Measurements from ENCODE around the gene MTF1. TPM values are rescaled to one million over a fixed set of nuclear protein-coding genes. Genes with fewer than 3 reads are reported as not detected.
"Not testable (repeated sequence)": the region's sequence is repeated elsewhere in the genome, so short reads cannot be mapped to it uniquely, and the experiment has no call there.

MTF1 gene
- total RNA-seq, 1 experiment from 2014 or later = 22.1 TPM

DNA sequence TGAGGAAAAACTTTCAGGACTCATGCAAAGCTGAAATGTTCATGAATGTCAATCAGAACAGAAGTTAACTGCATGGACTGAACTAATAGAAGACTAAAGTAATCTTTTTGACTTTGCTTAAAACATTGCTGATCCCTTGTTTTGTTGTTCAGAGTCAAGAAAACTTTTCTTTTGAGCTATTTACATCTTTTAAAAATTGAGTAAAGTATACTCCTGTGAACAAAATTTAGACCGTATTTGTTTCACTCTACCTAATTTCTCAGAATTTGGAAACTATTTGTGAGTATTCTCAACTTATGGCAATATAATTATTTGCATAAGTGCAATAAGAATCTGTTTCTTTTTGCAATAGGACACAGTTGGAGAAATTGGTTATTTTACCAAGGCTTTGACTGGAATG lies 46.3 kb upstream of the MTF1 start:
- CTCF ChIA-PET = no interaction called here
- POLR2A ChIA-PET (ENCODE audit: unreplicated experiment) = interaction anchor here (1.1 kb wide), 1 partner anchor 25 kb away, joined by 5 read pairs; no protein-coding TSS in a partner anchor
- no peak overlapping the region for H3K4me2 ChIP-seq
- DNase-seq = no peak
- no peaks in the 10 kb centered on the region for H3K27me3 ChIP-seq (ENCODE audit: insufficient read depth, low read depth)
- H2AFZ ChIP-seq = no peak overlapping the region
- H3K36me3 ChIP-seq (ENCODE audit: low read depth) = no peaks in the 10 kb centered on the region
- TF ChIP-seq EZH2 (IDR thresholded peaks at IDR 0.05; ENCODE audit: low read depth) = no peak
- TF ChIP-seq CTCF (conservative IDR thresholded peaks at IDR 0.05) = no peak
- H3K9me3 ChIP-seq (ENCODE audit: insufficient read depth, low read depth) = no peaks in the 10 kb centered on the region
- H3K79me2 ChIP-seq (ENCODE audit: low read depth) = no peaks in the 10 kb centered on the region
- no peaks in the 10 kb centered on the region for H4K20me1 ChIP-seq (ENCODE audit: insufficient read depth)
- no peak overlapping the region for H3K4me3 ChIP-seq
- no peaks in the 10 kb centered on the region for H3F3A ChIP-seq (ENCODE audit: insufficient read depth, low read depth)
- H3K9me2 ChIP-seq (ENCODE audit: insufficient read depth) = no peaks in the 10 kb centered on the region
- intact Hi-C loops (cut with micrococcal nuclease; ENCODE audit: unreplicated experiment) = no loop called here
- no peak overlapping the region for H3K27ac ChIP-seq
- no TSS peak for BruUV-seq (replicated peaks)
- peaks cover 11% of the 10 kb centered on the region for H3K4me1 ChIP-seq (replicated peaks; ENCODE audit: insufficient read depth)

GRCh38 chr1:37903921-37904320 lies 44.5 kb upstream of the MTF1 start:
- BruUV-seq (replicated peaks); H3K79me2 ChIP-seq (ENCODE audit: low read depth); H3K27ac ChIP-seq; DNase-seq; H4K20me1 ChIP-seq (ENCODE audit: insufficient read depth); H3K36me3 ChIP-seq (ENCODE audit: low read depth); CTCF ChIA-PET; intact Hi-C loops (cut with micrococcal nuclease; ENCODE audit: unreplicated experiment); H2AFZ ChIP-seq; H3K27me3 ChIP-seq (ENCODE audit: insufficient read depth, low read depth); H3K9me3 ChIP-seq (ENCODE audit: insufficient read depth, low read depth); H3F3A ChIP-seq (ENCODE audit: insufficient read depth, low read depth); H3K9me2 ChIP-seq (ENCODE audit: insufficient read depth); POLR2A ChIA-PET (ENCODE audit: unreplicated experiment); H3K4me3 ChIP-seq; H3K4me2 ChIP-seq: not testable (repeated sequence)
- peaks cover 11% of the 10 kb centered on the region for H3K4me1 ChIP-seq (replicated peaks; ENCODE audit: insufficient read depth)

DNA sequence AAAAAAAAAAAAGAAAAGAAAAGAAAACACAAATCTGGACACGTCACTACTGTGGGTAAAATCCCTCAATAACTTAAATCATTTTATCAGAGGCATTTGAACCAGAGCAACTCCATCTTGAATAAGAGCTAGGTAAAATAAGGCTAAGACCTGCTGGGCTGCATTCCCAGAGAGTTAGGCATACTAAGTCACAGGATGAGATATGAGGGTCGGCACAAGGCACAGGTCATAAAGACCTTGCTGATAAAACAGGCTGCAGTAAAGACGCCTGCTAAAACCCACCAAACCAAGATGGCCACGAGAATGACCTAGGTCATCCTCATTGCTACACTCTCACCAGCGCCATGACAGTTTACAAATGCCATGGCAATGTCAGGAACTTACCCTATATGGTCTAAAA lies 43.6 kb upstream of the MTF1 start:
- H3K27me3 ChIP-seq (ENCODE audit: insufficient read depth, low read depth) = no peaks in the 10 kb centered on the region
- no peaks in the 10 kb centered on the region for H3K9me3 ChIP-seq (ENCODE audit: insufficient read depth, low read depth)
- H3F3A ChIP-seq (ENCODE audit: insufficient read depth, low read depth) = 0 out of 2 replicates have a peak, but pooled peaks cover 4% of the 10 kb centered on the region
- H3K4me2 ChIP-seq = no peak overlapping the region
- TF ChIP-seq EZH2 (IDR thresholded peaks at IDR 0.05; ENCODE audit: low read depth) = no peak
- TF ChIP-seq CTCF (conservative IDR thresholded peaks at IDR 0.05) = no peak
- no peaks in the 10 kb centered on the region for H3K79me2 ChIP-seq (ENCODE audit: low read depth)
- intact Hi-C loops (cut with micrococcal nuclease; ENCODE audit: unreplicated experiment) = no loop called here
- ChIA-PET POLR2A (ENCODE audit: unreplicated experiment) (no interaction called here), CTCF (no interaction called here)
- H4K20me1 ChIP-seq (ENCODE audit: insufficient read depth) = no peaks in the 10 kb centered on the region
- peaks cover 10% of the 10 kb centered on the region for H3K4me1 ChIP-seq (replicated peaks; ENCODE audit: insufficient read depth)
- no TSS peak for BruUV-seq (replicated peaks)
- H3K4me3 ChIP-seq = no peak overlapping the region
- H3K27ac ChIP-seq = no peak overlapping the region
- no peak for DNase-seq
- H2AFZ ChIP-seq = no peak overlapping the region
- no peaks in the 10 kb centered on the region for H3K9me2 ChIP-seq (ENCODE audit: insufficient read depth)
- no peaks in the 10 kb centered on the region for H3K36me3 ChIP-seq (ENCODE audit: low read depth)

DNA sequence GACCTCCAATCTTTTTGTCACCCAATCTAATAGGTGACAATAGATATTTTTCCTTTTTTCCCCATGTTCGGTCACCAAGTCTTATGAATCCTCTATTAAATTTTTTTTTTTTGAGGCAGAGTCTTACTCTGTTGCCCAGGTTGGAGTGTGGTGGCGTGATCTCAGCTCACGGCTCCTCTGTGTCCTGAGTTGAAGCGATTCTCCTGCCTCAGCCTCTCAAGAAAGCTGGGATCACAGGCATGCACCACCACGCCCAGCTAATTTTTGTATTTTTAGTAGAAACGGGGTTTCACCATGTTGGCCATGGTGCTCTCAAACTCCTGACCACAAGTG lies 42.5 kb upstream of the MTF1 start:
- Histone ChIP-seq H3K4me1 (replicated peaks; ENCODE audit: insufficient read depth) (no peaks in the 10 kb centered on the region), H3K27ac (no peak overlapping the region), H3K27me3 (ENCODE audit: insufficient read depth, low read depth) (no peaks in the 10 kb centered on the region), H3K9me3 (ENCODE audit: insufficient read depth, low read depth) (no peaks in the 10 kb centered on the region), H4K20me1 (ENCODE audit: insufficient read depth) (no peaks in the 10 kb centered on the region), H2AFZ (no peak overlapping the region), H3K9me2 (ENCODE audit: insufficient read depth) (no peaks in the 10 kb centered on the region), H3K79me2 (ENCODE audit: low read depth) (no peaks in the 10 kb centered on the region), H3K36me3 (ENCODE audit: low read depth) (no peaks in the 10 kb centered on the region), H3K4me3 (no peak overlapping the region), H3F3A (ENCODE audit: insufficient read depth, low read depth) (0 out of 2 replicates have a peak, but pooled peaks cover 6% of the 10 kb centered on the region), H3K4me2 (no peak overlapping the region)
- CTCF ChIA-PET = no interaction called here
- no TSS peak for BruUV-seq (replicated peaks)
- DNase-seq = no peak
- POLR2A ChIA-PET (ENCODE audit: unreplicated experiment) = no interaction called here
- intact Hi-C loops (cut with micrococcal nuclease; ENCODE audit: unreplicated experiment) = no loop called here
- TF ChIP-seq CTCF (conservative IDR thresholded peaks at IDR 0.05) (no peak), EZH2 (IDR thresholded peaks at IDR 0.05; ENCODE audit: low read depth) (no peak)

Data from PC-9 (cell line).